GM12892 (cell line): ENCODE measurements around the gene ZBTB7A.

Source experiments
- POLR2AphosphoS5 ChIP-seq: IDR thresholded peaks from 2 replicates; pipeline ENCODE4 v1.6.1; 2011; ENCODE audit warnings: low read depth, low read length, control low read depth
- TAF1 ChIP-seq: IDR thresholded peaks from 2 replicates; pipeline ENCODE4 v1.6.1; 2011; ENCODE audit warnings: low read depth, mild to moderate bottlenecking, control low read depth, low read length, borderline replicate concordance

GRCh38 chr19:4052114-4052992, 14.3 kb downstream of the ZBTB7A start:
- TF ChIP-seq POLR2AphosphoS5 = no peak
- TF ChIP-seq TAF1 = no peak
